ENCODE measurements around the gene CLCN1.

DNA sequence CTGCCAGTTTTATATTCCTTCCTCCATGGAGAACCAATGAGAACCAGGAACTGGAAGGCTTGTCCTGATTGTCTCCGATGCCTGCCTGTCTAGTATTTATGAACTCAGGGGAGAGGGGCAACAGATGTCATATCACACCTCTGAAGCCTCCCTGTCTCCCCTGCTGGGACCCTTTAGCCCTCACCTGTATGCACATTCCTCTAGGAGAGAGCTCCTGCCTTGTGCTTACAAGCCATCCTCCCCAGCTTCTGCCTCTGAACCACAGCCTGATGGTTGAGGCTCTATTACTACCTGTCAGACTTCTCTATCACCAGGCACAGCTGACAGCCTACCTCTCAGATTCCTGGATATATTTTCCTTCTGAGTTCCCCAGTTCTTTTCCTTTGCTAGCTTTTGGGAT, 52.5 kb downstream of the CLCN1 start:
- TF ChIP-seq CTCF (conservative IDR thresholded peaks at IDR 0.05; ENCODE audit: low read depth, low read length) (no peak), EZH2phosphoT487 (IDR thresholded peaks at IDR 0.05; ENCODE audit: borderline replicate concordance, low read length) (no peak), EZH2 (IDR thresholded peaks at IDR 0.05; ENCODE audit: low read length, unreplicated experiment) (no peak)
